Keratinocyte (primary cell): ENCODE results near the gene TMEM200C. TPM values are rescaled to one million over a fixed set of nuclear protein-coding genes. Genes with fewer than 3 reads are reported as not detected.

Source experiments
- DNase-seq: peaks from one replicate; pipeline ENCODE4 v3.0.0-alpha.2; 2011; ENCODE audit warnings: low read depth, missing footprints, low spot score
- FAIRE-seq: peaks from 2 replicates; lab custom pipeline; 2011; peaks lifted over from hg19 to GRCh38; lab: Jason Lieb, UNC
- H2AFZ ChIP-seq: 2 replicates; pipeline ENCODE4 v1.6.0; 2012; ENCODE audit warnings: low read length, control low read depth, inconsistent platforms; ENCODE audit not compliant: control insufficient read depth
- H3K27ac ChIP-seq: 2 replicates; pipeline ENCODE4 v1.5.1; 2011; ENCODE audit warnings: low read length; ENCODE audit not compliant: control insufficient read depth, insufficient read depth
- H3K27me3 ChIP-seq: 3 replicates; pipeline ENCODE4 v1.6.0; 2011; ENCODE audit warnings: low read length; ENCODE audit not compliant: control insufficient read depth, insufficient read depth; ENCODE audit errors: extremely low read depth
- H3K36me3 ChIP-seq, 2 experiments: 2 replicates in 1 of 2; 3 replicates in 1 of 2; pipeline ENCODE4 v1.5.1; 2011; ENCODE audit warnings: low read length in 2 of 2, mild to moderate bottlenecking in 1 of 2; ENCODE audit not compliant: control insufficient read depth in 2 of 2, insufficient read depth in 2 of 2; ENCODE audit errors: extremely low read depth in 1 of 2
- H3K4me1 ChIP-seq: 3 replicates; pipeline ENCODE4 v1.5.1; 2011; ENCODE audit warnings: low read length; ENCODE audit not compliant: control insufficient read depth, insufficient read depth; ENCODE audit errors: extremely low read depth
- H3K4me2 ChIP-seq: 3 replicates; pipeline ENCODE4 v1.6.0; 2011; ENCODE audit warnings: low read depth, low read length; ENCODE audit not compliant: control insufficient read depth, insufficient read depth; ENCODE audit errors: extremely low read depth
- H3K4me3 ChIP-seq, 3 experiments: fragments of 200-600 bp in 1 of 3; sonication (generic) in 1 of 3; 2 replicates in 2 of 3; 3 replicates in 1 of 3; pipeline ENCODE4 v1.5.1; 2011 to 2016; ENCODE audit warnings: low read length in 3 of 3, mild to moderate bottlenecking in 3 of 3, control low read depth in 2 of 3, inconsistent platforms in 1 of 3, low read depth in 1 of 3, mixed read lengths in 1 of 3, mixed run types in 1 of 3, moderate library complexity in 1 of 3; ENCODE audit not compliant: control insufficient read depth in 2 of 3, insufficient read depth in 2 of 3; ENCODE audit errors: extremely low read depth in 1 of 3
- H3K79me2 ChIP-seq: 2 replicates; pipeline ENCODE4 v1.6.0; 2012; ENCODE audit warnings: low read length; ENCODE audit not compliant: control insufficient read depth, insufficient read depth
- H3K9ac ChIP-seq: 3 replicates; pipeline ENCODE4 v1.6.0; 2011; ENCODE audit warnings: low read length; ENCODE audit not compliant: control insufficient read depth, insufficient read depth; ENCODE audit errors: extremely low read depth
- H3K9me1 ChIP-seq: 3 replicates; pipeline ENCODE4 v1.6.0; 2011; ENCODE audit warnings: low read length; ENCODE audit not compliant: control insufficient read depth, insufficient read depth; ENCODE audit errors: extremely low read depth
- H3K9me3 ChIP-seq: 2 replicates; pipeline ENCODE4 v1.5.1; 2012; ENCODE audit warnings: low read depth, low read length; ENCODE audit not compliant: control insufficient read depth
- H4K20me1 ChIP-seq: 3 replicates; pipeline ENCODE4 v1.6.0; 2011; ENCODE audit warnings: low read length; ENCODE audit not compliant: control insufficient read depth, insufficient read depth; ENCODE audit errors: extremely low read depth
- CTCF ChIP-seq, 3 experiments: IDR thresholded peaks in 1 of 3; conservative IDR thresholded peaks in 1 of 3; optimal IDR thresholded peaks in 1 of 3; 2 replicates in 2 of 3; 3 replicates in 1 of 3; pipeline versions ENCODE3 to v1.5.1; 2011; ENCODE audit warnings: low read length in 3 of 3, mild to moderate bottlenecking in 3 of 3, moderate library complexity in 2 of 3, control low read depth in 1 of 3, inconsistent platforms in 1 of 3; ENCODE audit not compliant: insufficient read depth in 2 of 3; ENCODE audit errors: extremely low read depth in 1 of 3
- EZH2 ChIP-seq: IDR thresholded peaks from one replicate; pipeline ENCODE4 v1.6.1; 2012; ENCODE audit warnings: inconsistent platforms, mild to moderate bottlenecking, low read length, moderate library complexity
- dilution Hi-C: fragments of 300-500 bp; cut with MboI; formaldehyde crosslinking; loops from one replicate; pipeline ENCODE4 v1.7.0; 2020; ENCODE audit warnings: low sequenced_read_pairs; ENCODE audit not compliant: extremely low pct_ligation_motif_present
- polyA plus RNA-seq, 5 experiments: library from polyadenylated mRNA; depleted of rRNA in 3 of 5; stranded (reverse) in 3 of 5; stranded (forward) in 1 of 5; unstranded in 1 of 5; fragments of >200 nt; gene quantifications; 1 replicate in 1 of 5; 2 replicates in 3 of 5; 3 replicates in 1 of 5; pipeline versions ENCODE4 v1.2.1 to v1.2.3, GENCODE V29; 2011 to 2012; ENCODE audit warnings: missing spikeins in 2 of 5, low read depth in 1 of 5, low replicate concordance in 1 of 5

Gene TMEM200C
- polyA plus RNA-seq, 1 donor (not counting 4 experiments of a cell fraction or from before 2014, with no cell fraction given) = not detected

GRCh38 chr18:5893956-5894610 is 1.2 kb downstream of the TMEM200C start:
- FAIRE-seq (no peak), DNase-seq (no peak)
- H3K9me3 ChIP-seq = no peaks in the 10 kb centered on the region
- H3K4me1 ChIP-seq = no peaks in the 10 kb centered on the region
- H3K36me3 ChIP-seq = no peaks in the 10 kb centered on the region
- H4K20me1 ChIP-seq = no peaks in the 10 kb centered on the region
- H3K27me3 ChIP-seq = peaks cover 72% of the 10 kb centered on the region
- no peak overlapping the region for H3K9ac ChIP-seq
- no peak overlapping the region for H2AFZ ChIP-seq
- no peak overlapping the region for H3K4me3 ChIP-seq
- H3K9me1 ChIP-seq = no peaks in the 10 kb centered on the region
- dilution Hi-C loops = no loop called here
- TF ChIP-seq CTCF (optimal IDR thresholded peaks at IDR 0.05 in 1 of 3, IDR thresholded peaks at IDR 0.05 in 1 of 3, conservative IDR thresholded peaks at IDR 0.05 in 1 of 3; ENCODE audit: extremely low read depth in 1 of 3, insufficient read depth in 2 of 3, low read length in 3 of 3) (no peak), EZH2 (peak; percentile 48)
- no peak overlapping the region for H3K4me2 ChIP-seq
- no peaks in the 10 kb centered on the region for H3K79me2 ChIP-seq
- H3K27ac ChIP-seq = no peak overlapping the region

DNA sequence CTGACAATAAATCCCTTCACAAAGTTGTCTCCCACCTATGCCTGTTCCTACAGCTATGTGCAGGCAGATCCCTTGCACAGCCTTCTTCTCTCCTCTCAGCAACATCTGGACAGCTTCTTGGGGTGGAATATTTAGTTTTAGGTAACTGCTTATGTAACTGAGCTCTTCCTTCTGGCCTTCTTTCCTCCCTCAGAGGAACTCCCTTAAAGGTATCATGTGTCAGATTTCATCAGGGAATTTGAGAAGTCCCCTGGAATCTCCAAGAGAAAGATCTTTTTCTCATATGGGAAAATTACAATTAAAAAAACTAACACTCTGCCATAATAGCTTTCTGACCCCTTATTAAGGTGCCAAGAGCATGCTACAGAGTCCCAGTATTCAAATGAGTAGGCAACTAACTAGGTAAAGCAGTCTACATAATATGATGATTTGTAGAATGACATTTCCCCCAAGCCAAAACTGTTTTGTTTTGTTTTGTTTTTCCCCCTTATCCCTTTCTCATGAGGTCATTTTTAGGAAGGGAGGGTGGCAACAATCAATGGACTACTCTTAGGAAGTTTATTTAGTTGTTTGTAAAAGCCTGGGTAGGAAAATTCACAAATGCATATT is 2.4 kb downstream of the TMEM200C start:
- Histone ChIP-seq H3K79me2 (no peaks in the 10 kb centered on the region), H3K4me2 (no peak overlapping the region), H3K9me1 (no peaks in the 10 kb centered on the region), H3K27me3 (peaks cover 75% of the 10 kb centered on the region), H4K20me1 (no peaks in the 10 kb centered on the region), H2AFZ (no peak overlapping the region), H3K4me3 (no peak overlapping the region), H3K9me3 (no peaks in the 10 kb centered on the region), H3K27ac (no peak overlapping the region), H3K9ac (no peak overlapping the region), H3K36me3 (no peaks in the 10 kb centered on the region), H3K4me1 (no peaks in the 10 kb centered on the region)
- DNase-seq (no peak), FAIRE-seq (no peak)
- TF ChIP-seq EZH2 (no peak), CTCF (optimal IDR thresholded peaks at IDR 0.05 in 1 of 3, IDR thresholded peaks at IDR 0.05 in 1 of 3, conservative IDR thresholded peaks at IDR 0.05 in 1 of 3; ENCODE audit: extremely low read depth in 1 of 3, insufficient read depth in 2 of 3, low read length in 3 of 3) (no peak)
- dilution Hi-C loops = no loop called here
